H1 (cell line): ENCODE data around the gene REM2. TPM values are rescaled to one million over a fixed set of nuclear protein-coding genes. Genes with fewer than 3 reads are reported as not detected.

Experiments
- CTCF ChIA-PET: fragments of 300-600 bp; sonication (Branson Sonifier 250); formaldehyde crosslinking; loops from one replicate; lab custom pipeline; 2021; ENCODE audit not compliant: partially characterized antibody; lab: Charles Lee
- POLR2A ChIA-PET: fragments of 300-600 bp; sonication (Branson Sonifier 250); formaldehyde crosslinking; loops from one replicate; lab custom pipeline; 2021; ENCODE audit warnings: inconsistent platforms; ENCODE audit not compliant: partially characterized antibody; lab: Charles Lee
- DNase-seq, 2 experiments: peaks; one replicate each; pipeline versions ENCODE4 v3.0.0 to v3.0.0-alpha.2; 2010 to 2022; ENCODE audit warnings: low spot score in 2 of 2, low read depth in 1 of 2, mixed read lengths in 1 of 2
- FAIRE-seq: peaks from 2 replicates; lab custom pipeline; 2011; peaks lifted over from hg19 to GRCh38; lab: Jason Lieb, UNC
- H2AFZ ChIP-seq: 2 replicates; pipeline ENCODE4 v1.8.1; 2012; ENCODE audit warnings: low read length, inconsistent platforms
- H2AK5ac ChIP-seq: 2 replicates; pipeline ENCODE4 v1.6.1; 2013; ENCODE audit warnings: low read depth, low read length
- H2BK120ac ChIP-seq: replicated peaks from 2 replicates; pipeline ENCODE3; 2013; ENCODE audit warnings: low read depth, low read length, inconsistent platforms
- H2BK12ac ChIP-seq: 2 replicates; pipeline ENCODE4 v1.6.1; 2013; ENCODE audit warnings: low read depth, low read length
- H2BK15ac ChIP-seq: 2 replicates; pipeline ENCODE4 v1.6.1; 2013; ENCODE audit warnings: low read length
- H2BK20ac ChIP-seq: 2 replicates; pipeline ENCODE4 v1.6.1; 2013; ENCODE audit warnings: low read length
- H2BK5ac ChIP-seq: 2 replicates; pipeline ENCODE4 v1.6.1; 2013; ENCODE audit warnings: low read depth, low read length
- H3K14ac ChIP-seq: 2 replicates; pipeline ENCODE4 v1.6.1; 2013; ENCODE audit warnings: inconsistent platforms; ENCODE audit not compliant: insufficient read length
- H3K18ac ChIP-seq: 2 replicates; pipeline ENCODE4 v1.6.1; 2013; ENCODE audit warnings: low read length; ENCODE audit errors: extremely low read depth
- H3K23ac ChIP-seq: 2 replicates; pipeline ENCODE4 v1.6.1; 2013; ENCODE audit warnings: inconsistent platforms; ENCODE audit not compliant: insufficient read length
- H3K23me2 ChIP-seq: 2 replicates; pipeline ENCODE4 v1.6.1; 2013; ENCODE audit warnings: low read depth, low read length
- H3K27ac ChIP-seq: 2 replicates; pipeline ENCODE4 v1.6.1; 2011; ENCODE audit warnings: low read depth, low read length, inconsistent platforms
- H3K27me3 ChIP-seq, 4 experiments: replicated peaks in 1 of 4; 1 replicate in 1 of 4; 2 replicates in 3 of 4; pipeline versions ENCODE4 v1.6.1 to v1.8.1; 2011 to 2013; ENCODE audit warnings: low read length in 3 of 4, mild to moderate bottlenecking in 3 of 4, inconsistent platforms in 2 of 4, mixed read lengths in 2 of 4, moderate library complexity in 1 of 4; ENCODE audit not compliant: control insufficient read depth in 3 of 4, insufficient read depth in 3 of 4; ENCODE audit errors: extremely low read depth in 1 of 4
- H3K36me3 ChIP-seq, 4 experiments: 2 replicates each; pipeline versions ENCODE4 v1.6.1 to v1.8.1; 2011 to 2013; ENCODE audit warnings: mild to moderate bottlenecking in 4 of 4, low read length in 3 of 4, moderate library complexity in 2 of 4, control low read depth in 1 of 4, inconsistent platforms in 1 of 4; ENCODE audit not compliant: insufficient read depth in 4 of 4, control insufficient read depth in 2 of 4
- H3K4ac ChIP-seq: replicated peaks from 2 replicates; pipeline ENCODE3; 2013; ENCODE audit warnings: low read length, low read depth, mixed read lengths, inconsistent platforms; ENCODE audit not compliant: insufficient read length
- H3K4me1 ChIP-seq, 4 experiments: replicated peaks in 1 of 4; 1 replicate in 1 of 4; 2 replicates in 3 of 4; pipeline versions ENCODE4 v1.6.1 to v1.8.1; 2011 to 2013; ENCODE audit warnings: low read length in 3 of 4, inconsistent platforms in 2 of 4, mixed read lengths in 1 of 4; ENCODE audit not compliant: insufficient read depth in 4 of 4, control insufficient read depth in 3 of 4
- H3K4me2 ChIP-seq, 2 experiments: 2 replicates each; pipeline versions ENCODE4 v1.6.1 to v1.8.1; 2011 to 2013; ENCODE audit warnings: low read depth in 2 of 2, low read length in 2 of 2, control low read depth in 1 of 2, inconsistent platforms in 1 of 2, mild to moderate bottlenecking in 1 of 2; ENCODE audit not compliant: insufficient read depth in 1 of 2
- H3K4me3 ChIP-seq, 4 experiments: fragments of 200-600, 300-600 bp in 1 of 4; sonication (generic), shearing (Covaris generic), sonication (Bioruptor Twin) in 1 of 4; 2 replicates each; pipeline versions ENCODE4 v1.5.1 to v1.8.1; 2011 to 2016; ENCODE audit warnings: low read length in 4 of 4, low read depth in 3 of 4, control low read depth in 2 of 4, inconsistent platforms in 2 of 4, mild to moderate bottlenecking in 2 of 4, mixed read lengths in 1 of 4, moderate library complexity in 1 of 4; ENCODE audit not compliant: insufficient read depth in 2 of 4; ENCODE audit errors: extremely low read depth in 1 of 4
- H3K56ac ChIP-seq: replicated peaks from 2 replicates; pipeline ENCODE3; 2013; ENCODE audit warnings: low read depth, mild to moderate bottlenecking, mixed read lengths, low read length, inconsistent platforms; ENCODE audit not compliant: insufficient read length
- H3K79me1 ChIP-seq: 2 replicates; pipeline ENCODE4 v1.6.1; 2013; ENCODE audit warnings: low read depth, low read length, control low read depth
- H3K79me2 ChIP-seq, 2 experiments: 2 replicates each; pipeline versions ENCODE4 v1.6.1 to v1.8.1; 2012 to 2013; ENCODE audit warnings: low read length in 2 of 2, mild to moderate bottlenecking in 2 of 2, inconsistent platforms in 1 of 2; ENCODE audit not compliant: insufficient read depth in 2 of 2, control insufficient read depth in 1 of 2
- H3K9ac ChIP-seq, 4 experiments: replicated peaks in 1 of 4; 1 replicate in 1 of 4; 2 replicates in 3 of 4; pipeline versions ENCODE4 v1.6.1 to v1.8.1; 2011 to 2013; ENCODE audit warnings: low read depth in 3 of 4, low read length in 3 of 4, control low read depth in 2 of 4, mild to moderate bottlenecking in 2 of 4, moderate library complexity in 2 of 4, inconsistent platforms in 1 of 4; ENCODE audit errors: extremely low read depth in 1 of 4
- H3K9me3 ChIP-seq, 2 experiments: 2 replicates each; pipeline versions ENCODE4 v1.6.1 to v1.8.1; 2012 to 2013; ENCODE audit warnings: mild to moderate bottlenecking in 2 of 2, moderate library complexity in 2 of 2, control low read depth in 1 of 2, inconsistent platforms in 1 of 2, low read depth in 1 of 2, low read length in 1 of 2, mixed read lengths in 1 of 2; ENCODE audit not compliant: insufficient read depth in 2 of 2
- H4K20me1 ChIP-seq, 2 experiments: replicated peaks in 1 of 2; 2 replicates each; pipeline versions ENCODE3 to v1.8.1; 2011 to 2013; ENCODE audit warnings: inconsistent platforms in 2 of 2, low read length in 2 of 2, mild to moderate bottlenecking in 1 of 2; ENCODE audit not compliant: insufficient read depth in 2 of 2, control insufficient read depth in 1 of 2
- H4K5ac ChIP-seq: 2 replicates; pipeline ENCODE4 v1.6.1; 2013; ENCODE audit warnings: low read length, low read depth, mixed read lengths, inconsistent platforms; ENCODE audit not compliant: insufficient read length
- H4K8ac ChIP-seq: 2 replicates; pipeline ENCODE4 v1.8.0; 2013; ENCODE audit warnings: mild to moderate bottlenecking, moderate library complexity, low read length, inconsistent platforms; ENCODE audit not compliant: insufficient read depth; ENCODE audit errors: extremely low read depth
- H4K91ac ChIP-seq: replicated peaks from 2 replicates; pipeline ENCODE3; 2013; ENCODE audit warnings: low read length, mixed read lengths, inconsistent platforms; ENCODE audit not compliant: insufficient read length
- CEBPB ChIP-seq: IDR thresholded peaks from 2 replicates; pipeline ENCODE4 v1.6.1; 2012; ENCODE audit warnings: low read depth, low read length
- CREB1 ChIP-seq: IDR thresholded peaks from 2 replicates; pipeline ENCODE4 v1.6.1; 2012; ENCODE audit warnings: inconsistent platforms
- HDAC2 ChIP-seq, 2 experiments: fragments of 300-600 bp in 1 of 2; sonication (generic) in 1 of 2; IDR thresholded peaks; 2 replicates each; pipeline ENCODE4 v1.6.1; 2011 to 2012; ENCODE audit warnings: low read depth in 2 of 2, low read length in 2 of 2, mild to moderate bottlenecking in 2 of 2, moderate library complexity in 2 of 2, borderline replicate concordance in 1 of 2, inconsistent platforms in 1 of 2
- NANOG ChIP-seq: IDR thresholded peaks from 2 replicates; pipeline ENCODE4 v1.6.1; 2011; ENCODE audit warnings: low read length, low read depth, mild to moderate bottlenecking, inconsistent platforms; ENCODE audit not compliant: insufficient read depth, poor library complexity, severe bottlenecking
- POU5F1 ChIP-seq: IDR thresholded peaks from 2 replicates; pipeline ENCODE4 v1.6.1; 2011; ENCODE audit warnings: low read depth, mild to moderate bottlenecking, low read length, moderate library complexity
- WGBS, 2 experiments: shearing (Covaris generic) in 1 of 2; methylation state at CpG; one replicate each; pipeline versions ENCODE4 v1.1.6 to v1.1.7; 2013 to 2015; ENCODE audit warnings: low lambda C conversion rate in 2 of 2, mixed read lengths in 2 of 2, inconsistent platforms in 1 of 2, low coverage in 1 of 2, missing lambda C conversion rate in 1 of 2; ENCODE audit not compliant: insufficient replicate concordance in 2 of 2, insufficient coverage in 1 of 2, insufficient read length in 1 of 2; ENCODE audit errors: extremely low coverage in 1 of 2, missing lambda C conversion rate in 1 of 2; 5-methylcytosine and 5-hydroxymethylcytosine counted together
- polyA plus RNA-seq, 7 experiments: library from polyadenylated mRNA; depleted of rRNA in 3 of 7; stranded (reverse) in 5 of 7; unstranded in 2 of 7; fragments of >200 nt in 5 of 7; fragments of 200-250 nt in 2 of 7; gene quantifications; 1 replicate in 5 of 7; 2 replicates in 1 of 7; 4 replicates in 1 of 7; pipeline versions ENCODE4 v1.2.1 to v1.2.3, GENCODE V29; 2011 to 2013; ENCODE audit warnings: missing spikeins in 2 of 7, mixed read lengths in 2 of 7
- total RNA-seq: library from RNA; stranded (reverse); fragmentation: NEBNext Ultra II Directional; extraction: Animal tissue kit (Norgen Biotek cat#: 25700); gene quantifications from 2 replicates; pipeline ENCODE4 v1.2.1, GENCODE V29; 2021

Gene REM2
- total and polyA plus RNA-seq, 2 of the 8 experiments (the other 6 are each of a cell fraction or from before 2014, with no cell fraction given): 1.00 to 1.1 TPM

GRCh38 chr14:22841769-22842168 is 41.3 kb upstream of the REM2 start:
- H3K4me2 ChIP-seq: no peak overlapping the region
- H2BK20ac ChIP-seq: no peak overlapping the region
- H3K14ac ChIP-seq: no peak overlapping the region
- peak overlapping the region; percentile 52; the same call in 1 of the 2 replicates for H2BK5ac ChIP-seq
- H2BK15ac ChIP-seq: no peak overlapping the region
- CTCF ChIA-PET: interaction anchor here (53.1 to 56.0 kb wide), 2 partner anchors 17 to 22 kb away, joined by 1562 read pairs; partner anchors contain the start of genes LRP10, MMP14, MRPL52 and REM2
- no peak overlapping the region for H3K9ac ChIP-seq
- no peak overlapping the region for H4K8ac ChIP-seq
- POLR2A ChIA-PET: interaction anchor here (16.3 kb wide), 1 partner anchor 8 kb away, joined by 203 read pairs; no protein-coding TSS in a partner anchor
- H3K79me1 ChIP-seq: peaks cover 8% of the 10 kb centered on the region
- H3K4me3 ChIP-seq: no peak overlapping the region
- 92% methylated on average over 8 of the region's 8 CpGs; no CpG with 5 or more reads in 1 of the 2 experiments for WGBS, 2 experiments
- no peak overlapping the region for H2BK12ac ChIP-seq
- no peak overlapping the region for H3K56ac ChIP-seq
- no peaks in the 10 kb centered on the region for H3K27me3 ChIP-seq
- H4K91ac ChIP-seq: no peak overlapping the region
- peaks cover 10% of the 10 kb centered on the region; the same call in 1 of the 2 replicates for H3K23me2 ChIP-seq
- TF ChIP-seq HDAC2 (IDR thresholded peaks at IDR 0.05; ENCODE audit: borderline replicate concordance in 1 of 2, low read depth in 2 of 2, low read length in 2 of 2) (no peak), POU5F1 (no peak), NANOG (no peak), CREB1 (no peak), CEBPB (no peak)
- no peak overlapping the region for H3K18ac ChIP-seq
- H2AK5ac ChIP-seq: no peak overlapping the region
- no peak overlapping the region for H3K4ac ChIP-seq
- no peak overlapping the region for H3K27ac ChIP-seq
- no peak overlapping the region for H2AFZ ChIP-seq
- DNase-seq: no peak
- H2BK120ac ChIP-seq: no peak overlapping the region
- no peaks in the 10 kb centered on the region for H4K20me1 ChIP-seq
- peaks cover 0 to 25% of the 10 kb centered on the region in 2 experiments; a peak in 1 of 4 replicates for H3K79me2 ChIP-seq
- H3K36me3 ChIP-seq: peaks cover 7 to 44% (median 32%) of the 10 kb centered on the region in 4 experiments; a peak in 7 of 8 replicates
- no peaks in the 10 kb centered on the region for H3K9me3 ChIP-seq
- H3K23ac ChIP-seq: no peak overlapping the region
- no peak overlapping the region for H4K5ac ChIP-seq
- peaks cover 8 to 15% (median 11%) of the 10 kb centered on the region in 4 experiments for H3K4me1 ChIP-seq
- FAIRE-seq: no peak
